ENCODE data around the gene TEDC2. TPM values are rescaled to one million over a fixed set of nuclear protein-coding genes. Genes with fewer than 3 reads are reported as not detected.
A peak's percentile ranks its signal among the peaks of the same experiment; 100 is the strongest.
"Not testable (repeated sequence)": the region's sequence is repeated elsewhere in the genome, so short reads cannot be mapped to it uniquely, and the experiment has no call there.

Gene TEDC2
- total and polyA plus RNA-seq, 5 donors = 0.58 to 2.2 (median 1.5) TPM

DNA sequence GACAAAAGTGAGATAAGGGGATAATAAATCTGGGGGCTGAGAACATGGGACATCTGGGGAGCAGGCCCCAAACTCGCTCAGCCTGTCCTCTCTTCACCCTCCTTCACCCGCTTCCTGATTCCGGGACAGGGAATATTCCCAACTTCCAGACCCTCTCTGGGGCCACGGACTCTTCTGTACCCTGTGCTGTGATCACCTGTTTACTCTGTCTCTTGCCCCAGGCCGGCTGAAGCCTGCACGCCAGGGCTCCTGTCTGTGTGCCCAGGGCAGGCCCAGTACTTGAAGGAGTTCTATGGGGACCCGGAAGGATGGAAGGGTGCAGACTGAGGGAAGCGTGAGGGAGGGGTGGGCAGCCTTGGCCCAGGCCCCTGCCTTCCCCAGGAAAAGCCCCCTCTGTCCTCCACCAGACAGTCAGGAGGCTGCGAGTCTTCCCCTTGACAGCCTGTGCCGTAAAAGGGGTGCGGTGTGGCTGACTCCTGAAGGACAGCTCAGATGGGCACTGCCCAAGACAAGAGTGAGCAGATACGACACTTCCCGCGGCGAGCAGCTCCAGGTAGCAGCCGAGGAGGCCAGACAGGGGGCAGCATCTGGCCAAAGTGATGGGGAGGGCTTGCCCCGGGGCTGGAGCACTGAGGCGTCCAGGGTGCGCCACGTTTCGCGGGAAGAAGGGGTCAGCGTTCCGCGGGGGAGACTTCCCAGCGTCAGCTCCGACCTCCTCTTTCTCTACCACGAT lies 31.7 kb upstream of the TEDC2 start:
- Histone ChIP-seq H3K4me3 (ENCODE audit: low read length) (peak overlapping the region; percentile 46), H3K4me1 (ENCODE audit: control insufficient read depth, insufficient read depth, low read length) (peaks cover 4% of the 10 kb centered on the region), H3K27ac (ENCODE audit: low read length) (no peak overlapping the region), H3K9me3 (ENCODE audit: control insufficient read depth, low read length) (no peaks in the 10 kb centered on the region), H3K27me3 (ENCODE audit: control insufficient read depth, insufficient read depth) (no peaks in the 10 kb centered on the region)
- intact Hi-C loops (cut with DNase I) = loop anchor here in 1 of 4 donors (5.0 kb wide), 2 partner anchors 74 to 86 kb away; partner anchors contain the start of gene ABCA3
- ATAC-seq (peak; percentile 14 to 37), DNase-seq (peak; percentile 35 to 72 (median 68))
- WGBS = 31% methylated on average over 28 of the region's 28 CpGs

DNA sequence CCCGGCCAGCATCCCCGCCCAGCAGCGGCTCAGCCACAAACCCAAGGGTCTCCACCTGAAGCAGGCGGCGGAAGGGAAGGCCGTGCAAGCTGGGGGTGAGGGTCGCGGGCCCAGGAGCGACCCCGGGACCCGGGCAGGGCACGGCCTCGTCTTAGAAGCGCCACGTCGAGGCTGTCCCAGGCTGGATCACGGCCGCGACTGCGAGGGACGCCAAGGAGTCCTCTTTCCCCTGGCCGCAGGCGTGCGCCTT lies 31.2 kb upstream of the TEDC2 start:
- Histone ChIP-seq H3K4me1 (ENCODE audit: control insufficient read depth, insufficient read depth, low read length) (peaks cover 4% of the 10 kb centered on the region), H3K9me3 (ENCODE audit: control insufficient read depth, low read length) (no peaks in the 10 kb centered on the region), H3K27me3 (ENCODE audit: control insufficient read depth, insufficient read depth) (no peaks in the 10 kb centered on the region), H3K27ac (ENCODE audit: low read length) (no peak overlapping the region), H3K4me3 (ENCODE audit: low read length) (peak overlapping the region; percentile 46)
- WGBS = 2% methylated on average over 24 of the region's 24 CpGs
- DNase-seq (no peak), ATAC-seq (peak; percentile 50 to 58)
- intact Hi-C loops (cut with DNase I) = loop anchor here in 1 of 4 donors (5.0 kb wide), 2 partner anchors 74 to 86 kb away; partner anchors contain the start of gene ABCA3

DNA sequence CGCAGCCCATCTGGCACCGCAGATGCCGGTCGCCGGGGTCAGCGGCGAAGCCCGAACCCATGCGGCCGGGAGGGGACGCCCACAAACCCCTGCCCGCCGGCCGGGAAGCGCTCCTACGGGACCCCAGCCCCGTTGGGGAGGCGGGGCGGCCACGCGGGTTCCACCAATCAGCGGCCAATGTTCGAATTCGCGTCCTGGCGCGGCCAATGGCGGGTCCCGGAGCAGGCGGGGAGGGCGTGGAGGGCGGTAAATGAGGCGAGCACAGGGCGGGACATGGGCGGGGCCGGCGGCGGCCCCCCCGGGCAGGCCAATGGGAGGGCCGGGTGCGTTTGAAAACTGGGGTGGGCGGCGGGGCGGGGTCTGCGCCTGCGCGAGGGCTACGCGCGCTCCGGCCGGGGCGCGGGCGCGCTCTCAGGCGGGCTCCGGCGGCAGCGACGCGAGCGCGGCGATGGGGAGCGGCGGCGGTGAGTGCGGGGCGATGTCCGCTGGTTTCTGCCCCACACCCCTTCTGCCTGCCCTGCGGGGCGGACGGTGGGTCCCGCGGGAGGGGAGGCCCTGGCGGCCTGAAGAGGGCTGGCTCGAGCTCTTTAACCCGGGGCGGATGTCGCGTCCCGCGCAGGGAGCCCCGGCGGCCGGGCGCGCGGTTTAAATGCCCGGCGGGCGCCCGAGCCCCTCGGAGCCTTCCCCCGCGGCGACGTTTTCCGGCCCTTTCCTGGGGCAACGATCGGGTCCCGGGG lies 30.7 kb upstream of the TEDC2 start, which contains the start of gene CCNF:
CCNF (plus strand) TSS at position 414 of the 737 bp plus-strand sequence; CDS start at position 449, 35 bp downstream.
- H3K27ac ChIP-seq (ENCODE audit: low read length) = peak within 1 kb of the TSS; percentile 34
- peak within 1 kb of the TSS; percentile 72 for H3K4me3 ChIP-seq (ENCODE audit: low read length)
- ATAC-seq (peak; percentile 99), DNase-seq (peak; percentile 98 to 99 (median 99))
- no peaks in the 10 kb centered on the region for H3K27me3 ChIP-seq (ENCODE audit: control insufficient read depth, insufficient read depth)
- no peaks in the 10 kb centered on the region for H3K9me3 ChIP-seq (ENCODE audit: control insufficient read depth, low read length)
- H3K4me1 ChIP-seq (ENCODE audit: control insufficient read depth, insufficient read depth, low read length) = peaks cover 4% of the 10 kb centered on the region
- intact Hi-C loops (cut with DNase I) = loop anchor here in 1 of 4 donors (5.0 kb wide), 2 partner anchors 73 to 87 kb away; partner anchors contain the start of gene ABCA3
- WGBS = under 1% methylated on average over 103 of the region's 103 CpGs

DNA sequence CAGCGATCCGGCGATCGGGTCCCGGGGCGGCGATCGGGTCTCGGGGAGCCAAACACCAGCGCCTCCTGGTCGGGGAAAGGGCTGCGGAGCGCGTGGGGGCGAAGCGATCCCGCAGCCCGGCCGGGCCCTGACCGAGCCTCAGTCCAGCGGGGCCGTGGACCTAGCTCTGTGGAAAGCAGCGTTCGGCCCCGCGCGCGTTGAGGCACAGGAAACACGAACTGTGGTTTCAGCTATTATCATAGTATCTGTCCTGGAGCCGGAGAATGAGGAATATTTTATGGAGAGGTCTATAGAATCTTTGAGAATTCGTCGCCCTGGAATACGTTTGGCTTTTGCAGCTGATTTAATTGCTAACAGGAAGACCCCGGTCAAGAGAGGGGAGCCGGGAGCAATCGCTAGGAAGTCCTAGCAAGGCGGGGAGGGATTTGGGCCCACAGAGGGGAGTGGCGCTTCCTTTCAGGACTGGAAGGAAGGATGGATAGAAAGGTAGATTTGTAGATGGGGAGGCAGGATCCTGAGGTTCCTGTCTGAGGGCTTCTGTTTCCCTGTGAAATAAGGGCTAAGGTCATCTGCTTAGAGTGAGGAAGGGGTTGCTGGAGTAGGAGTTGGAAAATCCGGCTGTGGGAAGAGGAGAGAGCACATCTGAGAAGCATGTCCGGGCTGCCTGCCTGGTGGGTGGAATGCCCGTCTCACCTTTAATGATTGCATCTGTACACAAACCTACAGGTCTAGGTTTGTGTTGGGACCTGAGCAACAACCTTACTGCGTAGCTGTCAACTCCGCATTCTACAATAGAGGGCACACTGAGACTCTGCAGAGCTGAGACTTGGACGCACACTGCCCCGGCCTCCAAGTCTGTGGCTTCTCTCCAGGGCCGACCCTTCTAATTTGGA lies 29.9 kb upstream of the TEDC2 start:
- no peaks in the 10 kb centered on the region for H3K27me3 ChIP-seq (ENCODE audit: control insufficient read depth, insufficient read depth)
- peaks cover 4% of the 10 kb centered on the region for H3K4me1 ChIP-seq (ENCODE audit: control insufficient read depth, insufficient read depth, low read length)
- ATAC-seq (no peak), DNase-seq (peak in 1 of 3 donors; percentile 20)
- intact Hi-C loops (cut with DNase I) = loop anchor here in 1 of 4 donors (5.0 kb wide), 2 partner anchors 72 to 88 kb away; partner anchors contain the start of gene ABCA3
- H3K4me3 ChIP-seq (ENCODE audit: low read length) = peak overlapping the region; percentile 72
- no peak overlapping the region for H3K27ac ChIP-seq (ENCODE audit: low read length)
- WGBS = 5% methylated on average over 46 of the region's 46 CpGs
- no peaks in the 10 kb centered on the region for H3K9me3 ChIP-seq (ENCODE audit: control insufficient read depth, low read length)

DNA sequence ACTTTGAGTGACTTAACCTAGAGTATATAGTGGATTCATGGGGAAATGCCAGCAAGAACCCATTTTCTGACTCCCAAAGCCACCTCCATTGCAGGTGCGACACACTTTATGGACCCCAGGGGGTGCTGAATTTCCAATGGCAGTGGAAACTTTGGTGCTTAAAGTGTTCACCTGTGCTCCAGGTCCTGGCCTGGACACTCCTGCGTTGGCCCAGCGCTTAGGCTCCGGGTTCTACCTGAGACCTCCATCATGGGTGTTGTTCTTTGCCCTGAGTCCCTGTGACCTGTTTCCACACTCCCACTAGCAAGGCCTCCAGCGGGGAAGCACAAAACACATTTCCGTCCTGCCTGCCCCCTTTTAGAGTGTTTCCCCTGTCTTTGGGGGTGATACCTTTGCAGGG lies 27.6 kb upstream of the TEDC2 start:
- peaks cover 4% of the 10 kb centered on the region for H3K4me1 ChIP-seq (ENCODE audit: control insufficient read depth, insufficient read depth, low read length)
- DNase-seq (peak in 1 of 3 donors; percentile 14), ATAC-seq (no peak)
- no peak overlapping the region for H3K27ac ChIP-seq (ENCODE audit: low read length)
- intact Hi-C loops (cut with DNase I) = no loop called here
- 97% methylated on average over 6 of the region's 6 CpGs for WGBS
- H3K9me3 ChIP-seq (ENCODE audit: control insufficient read depth, low read length) = no peaks in the 10 kb centered on the region
- no peak overlapping the region for H3K4me3 ChIP-seq (ENCODE audit: low read length)
- no peaks in the 10 kb centered on the region for H3K27me3 ChIP-seq (ENCODE audit: control insufficient read depth, insufficient read depth)

DNA sequence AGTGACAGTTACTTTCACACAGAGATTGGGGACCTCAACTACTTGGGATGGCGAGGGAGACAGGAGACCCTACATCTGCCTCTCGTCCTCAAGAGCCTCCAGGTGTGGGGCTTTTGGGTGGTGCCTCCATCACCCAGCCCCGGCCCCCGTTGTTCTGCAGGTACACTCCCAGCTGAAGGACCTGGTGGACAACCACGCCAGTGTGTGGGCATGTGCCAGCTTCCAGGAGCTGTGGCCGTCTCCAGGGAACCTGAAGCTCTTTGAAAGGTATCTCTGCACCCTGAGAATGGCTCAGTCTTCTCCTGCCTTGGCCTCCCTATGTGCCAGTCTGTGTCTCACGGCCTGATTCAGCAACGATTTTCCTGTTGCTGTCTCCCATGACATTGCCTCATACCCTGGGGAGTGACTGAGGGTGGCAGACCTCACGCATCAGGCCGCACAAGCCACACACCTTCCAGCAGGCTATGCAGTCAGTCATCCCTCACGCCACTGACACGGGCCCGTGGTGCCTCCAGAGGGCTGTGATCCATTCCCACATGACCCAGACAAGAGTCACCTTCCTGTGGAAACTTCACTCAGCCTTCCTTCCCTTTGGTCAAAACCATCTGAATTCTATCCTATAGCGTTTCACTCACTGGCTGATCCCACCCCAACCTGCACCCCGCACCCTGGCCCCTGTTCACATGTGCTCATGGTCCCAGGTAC lies 27.0 kb upstream of the TEDC2 start:
- peaks cover 4% of the 10 kb centered on the region for H3K4me1 ChIP-seq (ENCODE audit: control insufficient read depth, insufficient read depth, low read length)
- 95% methylated on average over 15 of the region's 15 CpGs for WGBS
- peak in 1 of 3 donors; percentile 37 for DNase-seq
- no peak overlapping the region for H3K27ac ChIP-seq (ENCODE audit: low read length)
- no peak overlapping the region for H3K4me3 ChIP-seq (ENCODE audit: low read length)
- no peaks in the 10 kb centered on the region for H3K27me3 ChIP-seq (ENCODE audit: control insufficient read depth, insufficient read depth)
- H3K9me3 ChIP-seq (ENCODE audit: control insufficient read depth, low read length) = no peaks in the 10 kb centered on the region
- intact Hi-C loops (cut with DNase I) = no loop called here
- ATAC-seq = no peak

DNA sequence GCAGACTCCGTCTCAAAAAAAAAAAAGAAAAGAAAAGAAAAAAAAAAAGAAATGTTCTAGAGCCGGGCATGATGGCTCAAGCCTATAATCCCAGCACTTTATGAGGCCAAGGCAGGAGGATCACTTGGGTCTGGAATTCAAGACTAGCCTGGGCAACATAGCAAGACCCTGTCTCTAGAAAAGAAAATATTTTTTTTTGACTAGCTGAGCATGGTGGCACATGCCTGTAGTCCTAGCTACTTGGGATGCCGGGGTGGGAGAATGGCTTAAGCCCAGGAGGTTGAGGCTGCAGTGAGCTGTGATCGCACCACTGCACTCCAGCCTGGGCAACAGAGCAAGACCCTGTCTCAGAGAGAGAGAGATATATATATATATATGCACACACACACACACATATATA lies 24.7 kb upstream of the TEDC2 start:
- 93% methylated on average over 3 of the region's 4 CpGs for WGBS

DNA sequence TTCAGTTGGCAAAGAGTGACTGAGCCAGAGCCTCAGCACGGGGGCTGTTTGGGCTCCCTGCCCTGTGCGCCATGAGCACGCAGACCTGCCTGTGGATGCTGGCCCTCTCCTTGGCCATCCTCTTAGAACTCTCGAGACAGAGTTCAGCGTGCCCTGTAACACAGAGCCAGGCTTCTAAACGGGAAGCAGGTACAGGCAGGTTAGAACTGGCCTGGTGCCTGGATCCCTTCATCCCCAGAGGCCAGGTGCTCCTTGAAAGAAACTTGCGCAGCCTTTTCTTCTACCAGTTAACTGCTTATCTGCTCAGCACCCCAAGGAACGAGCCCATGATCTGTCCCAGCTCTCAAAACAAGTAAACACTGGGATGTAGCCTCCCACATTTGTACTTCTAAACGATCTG lies 23.8 kb upstream of the TEDC2 start:
- H3K9me3 ChIP-seq (ENCODE audit: control insufficient read depth, low read length) = no peaks in the 10 kb centered on the region
- intact Hi-C loops (cut with DNase I) = no loop called here
- no peak overlapping the region for H3K27ac ChIP-seq (ENCODE audit: low read length)
- H3K4me3 ChIP-seq (ENCODE audit: low read length) = no peak overlapping the region
- H3K27me3 ChIP-seq (ENCODE audit: control insufficient read depth, insufficient read depth) = no peaks in the 10 kb centered on the region
- no peaks in the 10 kb centered on the region for H3K4me1 ChIP-seq (ENCODE audit: control insufficient read depth, insufficient read depth, low read length)
- no peak for ATAC-seq
- 93% methylated on average over 9 of the region's 9 CpGs for WGBS
- no peak for DNase-seq

More for the DNA sequence above, 24.7 kb upstream of the TEDC2 start:
- H3K9me3 ChIP-seq (ENCODE audit: control insufficient read depth, low read length); H3K4me3 ChIP-seq (ENCODE audit: low read length); intact Hi-C loops (cut with DNase I); H3K4me1 ChIP-seq (ENCODE audit: control insufficient read depth, insufficient read depth, low read length); DNase-seq; H3K27ac ChIP-seq (ENCODE audit: low read length); H3K27me3 ChIP-seq (ENCODE audit: control insufficient read depth, insufficient read depth); ATAC-seq: not testable (repeated sequence)

DNA sequence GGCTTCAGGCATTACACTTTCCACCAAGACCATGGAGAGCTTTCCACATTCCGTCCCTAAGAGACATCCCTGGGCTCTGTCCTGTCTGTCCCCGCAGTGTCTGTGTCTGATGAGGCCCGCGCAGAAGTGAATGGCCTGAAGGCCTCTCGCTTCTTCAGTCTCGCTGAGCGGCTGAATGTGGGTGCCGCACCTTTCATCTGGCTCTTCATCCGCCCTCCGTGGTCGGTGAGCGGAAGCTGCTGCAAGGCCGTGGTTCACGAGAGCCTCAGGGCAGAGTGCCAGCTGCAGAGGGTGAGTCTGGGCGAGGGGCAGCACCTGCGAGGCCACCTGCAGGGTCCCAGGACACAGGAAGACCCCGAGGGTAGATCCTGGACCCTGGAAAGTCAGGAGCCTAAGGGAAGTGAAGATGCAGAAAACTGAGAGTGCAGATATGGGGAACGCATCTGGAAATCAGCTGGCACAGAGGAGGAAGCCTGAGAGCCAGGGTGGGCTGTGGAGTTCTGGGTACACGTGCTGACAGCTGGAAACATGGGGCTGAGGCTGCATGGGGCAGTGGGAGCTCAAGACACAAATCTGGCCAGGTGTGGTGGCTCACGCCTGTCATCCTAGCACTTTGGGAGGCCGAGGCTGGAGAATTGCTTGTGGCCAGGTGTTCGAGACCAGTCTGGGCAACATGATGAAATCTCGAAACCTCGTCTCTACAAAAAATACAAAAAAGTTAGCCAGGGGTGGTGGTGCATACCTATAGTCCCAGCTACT lies 22.7 kb upstream of the TEDC2 start:
- Histone ChIP-seq H3K27me3 (ENCODE audit: control insufficient read depth, insufficient read depth) (no peaks in the 10 kb centered on the region), H3K4me3 (ENCODE audit: low read length) (no peak overlapping the region), H3K9me3 (ENCODE audit: control insufficient read depth, low read length) (no peaks in the 10 kb centered on the region), H3K27ac (ENCODE audit: low read length) (no peak overlapping the region), H3K4me1 (ENCODE audit: control insufficient read depth, insufficient read depth, low read length) (no peaks in the 10 kb centered on the region)
- DNase-seq (peak in 1 of 3 donors; percentile 43), ATAC-seq (no peak)
- intact Hi-C loops (cut with DNase I) = no loop called here
- WGBS = 97% methylated on average over 24 of the region's 24 CpGs

DNA sequence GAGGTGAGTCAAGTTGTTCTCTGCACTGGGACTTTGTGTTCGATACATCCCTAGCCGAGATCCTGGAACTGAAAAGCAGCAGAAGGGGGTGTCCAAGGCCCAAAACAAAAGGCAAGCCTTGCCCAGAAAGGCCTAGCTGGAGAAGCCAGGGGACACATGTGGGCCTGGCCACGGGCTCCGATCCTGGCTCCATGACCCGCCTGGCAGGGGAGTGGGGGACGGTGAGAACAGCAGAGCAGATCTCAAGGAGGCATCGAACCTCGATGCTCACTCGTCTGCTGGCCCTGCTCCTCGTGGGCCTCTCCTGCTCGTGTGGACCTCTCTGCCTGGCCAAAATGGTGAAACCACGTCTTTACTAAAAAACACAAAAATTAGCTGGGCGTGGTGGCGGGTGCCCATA lies 21.8 kb upstream of the TEDC2 start:
- H3K4me3 ChIP-seq (ENCODE audit: low read length) = no peak overlapping the region
- no peaks in the 10 kb centered on the region for H3K9me3 ChIP-seq (ENCODE audit: control insufficient read depth, low read length)
- H3K27ac ChIP-seq (ENCODE audit: low read length) = no peak overlapping the region
- no peaks in the 10 kb centered on the region for H3K4me1 ChIP-seq (ENCODE audit: control insufficient read depth, insufficient read depth, low read length)
- intact Hi-C loops (cut with DNase I) = no loop called here
- DNase-seq (no peak), ATAC-seq (no peak)
- H3K27me3 ChIP-seq (ENCODE audit: control insufficient read depth, insufficient read depth) = no peaks in the 10 kb centered on the region
- 94% methylated on average over 14 of the region's 14 CpGs for whole genome bisulfite sequencing
